HG03439 (cell line): Measurements from ENCODE around the gene PCDHGA10.
"Not testable (repeated sequence)": the region's sequence is repeated elsewhere in the genome, so short reads cannot be mapped to it uniquely, and the experiment has no call there.

Experiments used
- ATAC-seq: cut with Tn5 transposase; IDR thresholded peaks from one replicate; pipeline ENCODE4 v1.9.1; 2021; ENCODE audit warnings: mild to moderate bottlenecking, moderate library complexity; ENCODE audit not compliant: unreplicated experiment

The PCDHGA10 gene

GRCh38 chr5:141392429-141393198 lies 20.2 kb upstream of the PCDHGA10 start, which contains the start of gene PCDHGA8:
PCDHGA8 (plus strand) TSS chr5:141392633; CDS start chr5:141392814, 181 bp downstream.
- no peak for ATAC-seq

DNA sequence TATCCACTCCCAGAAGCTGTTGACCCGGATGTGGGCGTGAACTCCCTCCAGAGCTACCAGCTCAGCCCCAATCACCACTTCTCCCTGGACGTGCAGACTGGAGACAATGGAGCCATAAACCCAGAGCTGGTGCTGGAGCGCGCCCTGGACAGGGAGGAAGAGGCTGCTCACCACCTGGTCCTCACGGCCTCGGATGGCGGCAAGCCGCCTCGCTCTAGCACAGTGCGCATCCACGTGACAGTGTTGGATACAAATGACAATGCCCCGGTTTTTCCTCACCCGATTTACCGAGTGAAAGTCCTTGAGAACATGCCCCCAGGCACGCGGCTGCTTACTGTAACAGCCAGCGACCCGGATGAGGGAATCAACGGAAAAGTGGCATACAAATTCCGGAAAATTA lies 19.5 kb upstream of the PCDHGA10 start:
- no peak for ATAC-seq

GRCh38 chr5:141394401-141395187 lies 18.2 kb upstream of the PCDHGA10 start:
- ATAC-seq, result not testable (repeated sequence)

DNA sequence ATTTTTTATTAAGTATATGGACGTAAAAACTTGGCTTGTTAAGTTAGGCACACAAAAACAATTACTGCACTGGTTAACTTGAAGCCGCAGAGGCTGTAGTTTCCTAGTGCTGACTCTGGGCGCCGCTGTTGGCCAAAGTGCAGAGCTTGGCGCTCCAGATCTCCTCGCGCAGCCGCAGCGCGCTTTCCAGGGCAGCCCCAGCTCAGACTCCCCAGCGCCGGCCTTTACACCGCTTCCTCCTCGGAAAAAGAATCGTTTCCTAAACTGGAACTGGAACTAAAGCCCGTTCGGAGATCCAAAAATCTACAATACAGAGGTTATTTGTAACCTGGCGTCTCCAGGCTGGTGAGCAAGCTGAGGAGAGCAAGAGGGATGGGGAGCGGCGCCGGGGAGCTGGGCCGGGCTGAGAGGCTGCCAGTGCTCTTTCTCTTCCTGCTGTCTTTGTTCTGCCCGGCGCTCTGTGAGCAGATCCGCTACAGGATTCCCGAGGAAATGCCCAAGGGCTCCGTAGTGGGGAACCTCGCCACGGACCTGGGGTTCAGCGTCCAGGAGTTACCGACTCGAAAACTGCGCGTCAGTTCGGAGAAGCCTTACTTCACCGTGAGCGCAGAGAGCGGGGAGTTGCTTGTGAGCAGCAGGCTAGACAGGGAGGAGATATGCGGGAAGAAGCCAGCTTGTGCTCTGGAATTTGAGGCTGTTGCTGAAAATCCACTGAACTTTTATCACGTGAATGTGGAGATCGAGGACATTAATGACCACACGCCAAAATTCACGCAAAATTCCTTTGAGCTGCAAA lies 14.8 kb upstream of the PCDHGA10 start, which contains the start of gene PCDHGB5:
Gene PCDHGB5 (plus strand): TSS at position 192 of the 796 bp plus-strand sequence. CDS start 181 bp downstream, at position 373.
- peak; percentile 54 for ATAC-seq

DNA sequence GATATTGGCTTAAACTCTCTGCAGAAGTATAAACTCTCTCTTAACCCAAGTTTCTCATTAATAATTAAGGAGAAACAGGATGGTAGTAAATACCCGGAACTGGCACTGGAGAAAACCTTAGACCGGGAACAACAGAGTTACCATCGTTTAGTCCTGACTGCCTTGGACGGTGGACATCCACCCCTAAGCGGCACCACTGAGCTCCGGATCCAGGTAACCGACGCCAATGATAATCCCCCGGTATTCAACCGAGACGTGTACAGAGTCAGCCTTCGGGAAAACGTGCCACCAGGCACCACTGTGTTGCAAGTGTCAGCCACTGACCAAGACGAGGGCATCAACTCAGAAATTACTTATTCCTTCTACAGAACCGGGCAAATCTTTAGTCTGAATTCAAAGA lies 14.2 kb upstream of the PCDHGA10 start:
- no peak for ATAC-seq

DNA sequence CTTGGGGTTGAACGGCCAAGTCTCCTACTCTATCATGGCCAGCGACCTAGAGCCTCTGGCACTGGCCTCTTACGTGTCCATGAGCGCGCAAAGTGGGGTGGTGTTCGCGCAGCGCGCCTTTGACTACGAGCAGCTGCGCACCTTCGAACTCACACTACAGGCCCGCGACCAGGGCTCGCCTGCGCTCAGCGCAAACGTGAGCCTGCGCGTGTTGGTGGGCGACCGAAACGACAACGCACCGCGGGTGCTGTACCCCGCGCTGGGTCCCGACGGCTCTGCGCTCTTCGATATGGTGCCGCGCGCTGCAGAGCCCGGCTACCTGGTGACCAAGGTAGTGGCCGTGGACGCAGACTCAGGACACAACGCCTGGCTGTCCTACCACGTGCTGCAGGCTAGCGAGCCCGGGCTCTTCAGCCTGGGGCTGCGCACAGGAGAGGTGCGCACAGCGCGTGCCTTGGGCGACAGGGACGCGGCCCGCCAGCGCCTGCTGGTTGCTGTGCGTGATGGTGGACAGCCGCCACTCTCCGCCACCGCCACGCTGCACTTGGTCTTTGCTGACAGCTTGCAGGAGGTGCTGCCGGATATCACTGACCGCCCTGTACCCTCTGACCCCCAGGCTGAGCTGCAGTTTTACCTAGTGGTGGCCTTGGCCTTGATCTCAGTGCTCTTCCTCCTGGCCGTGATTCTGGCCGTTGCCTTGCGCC lies 13.1 kb upstream of the PCDHGA10 start:
- ATAC-seq, result no peak

DNA sequence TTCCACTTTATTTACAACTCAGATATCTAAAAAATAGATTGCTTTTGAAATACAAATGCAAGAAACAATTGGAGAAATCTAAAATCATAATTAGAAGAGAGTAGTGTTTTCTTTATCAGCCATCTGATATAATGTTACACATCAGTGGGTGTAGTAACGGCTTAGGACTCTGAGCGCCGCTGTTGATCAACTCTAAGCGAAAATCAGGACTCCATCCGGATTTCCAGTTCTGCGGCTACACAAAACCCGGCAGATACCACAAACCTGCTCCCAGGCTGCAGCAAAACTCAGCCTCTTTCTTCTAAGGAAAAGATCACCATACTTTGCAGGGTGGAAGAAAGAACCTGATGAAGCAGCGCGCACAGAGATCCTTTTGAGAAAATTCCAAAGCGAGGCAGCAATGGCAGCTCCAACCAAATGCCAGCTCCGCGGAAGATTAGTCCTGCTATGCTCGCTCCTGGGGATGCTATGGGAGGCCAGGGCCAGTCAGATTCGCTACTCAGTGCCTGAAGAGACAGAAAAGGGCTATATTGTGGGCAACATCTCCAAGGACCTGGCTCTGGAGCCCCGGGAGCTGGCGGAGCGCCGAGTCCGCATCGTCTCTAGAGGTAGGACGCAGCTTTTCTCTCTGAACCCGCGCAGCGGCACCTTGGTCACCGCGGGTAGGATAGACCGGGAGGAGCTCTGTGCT lies 10.1 kb upstream of the PCDHGA10 start, which contains the start of gene PCDHGA9:
Gene PCDHGA9 (plus strand): TSS at position 226 of the 691 bp plus-strand sequence. CDS start 175 bp downstream, at position 401.
- no peak for ATAC-seq

DNA sequence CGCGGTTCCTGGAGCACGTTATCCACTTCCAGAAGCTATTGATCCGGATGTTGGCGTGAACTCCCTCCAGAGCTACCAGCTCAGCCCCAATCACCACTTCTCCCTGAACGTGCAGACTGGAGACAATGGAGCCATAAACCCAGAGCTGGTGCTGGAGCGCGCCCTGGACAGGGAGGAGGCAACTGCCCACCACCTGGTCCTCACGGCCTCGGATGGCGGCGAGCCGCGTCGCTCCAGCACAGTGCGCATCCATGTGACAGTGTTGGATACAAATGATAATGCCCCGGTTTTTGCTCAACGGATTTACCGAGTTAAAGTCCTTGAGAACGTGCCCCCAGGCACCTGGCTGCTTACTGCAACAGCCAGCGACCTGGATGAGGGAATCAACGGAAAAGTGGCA lies 9.4 kb upstream of the PCDHGA10 start:
- ATAC-seq, result no peak

DNA sequence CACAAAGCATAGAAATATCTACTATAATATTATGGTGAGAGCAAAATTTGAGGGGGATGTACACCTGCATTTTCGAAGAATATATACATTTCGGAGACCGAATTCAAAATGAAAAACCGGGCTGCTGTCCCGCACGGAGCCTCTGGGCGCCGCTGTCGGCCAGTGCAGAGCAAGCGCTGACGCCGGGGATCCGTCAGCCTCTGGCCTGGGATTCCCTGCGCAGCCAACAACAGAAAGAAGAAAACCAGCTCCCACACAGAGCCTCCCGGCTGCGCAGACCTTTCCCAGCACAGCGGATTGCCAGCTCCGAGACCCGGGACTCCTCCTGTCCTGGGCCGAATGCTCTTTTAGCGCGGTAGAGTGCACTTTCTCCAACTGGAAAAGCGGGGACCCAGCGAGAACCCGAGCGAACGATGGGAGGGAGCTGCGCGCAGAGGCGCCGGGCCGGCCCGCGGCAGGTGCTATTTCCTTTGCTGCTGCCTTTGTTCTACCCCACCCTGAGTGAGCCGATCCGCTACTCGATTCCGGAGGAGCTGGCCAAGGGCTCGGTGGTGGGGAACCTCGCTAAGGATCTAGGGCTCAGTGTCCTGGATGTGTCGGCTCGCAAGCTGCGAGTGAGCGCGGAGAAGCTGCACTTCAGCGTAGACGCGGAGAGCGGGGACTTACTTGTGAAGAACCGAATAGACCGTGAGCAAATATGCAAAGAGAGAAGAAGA lies 4.8 kb upstream of the PCDHGA10 start, which contains the start of gene PCDHGB6:
Gene PCDHGB6 (plus strand): TSS at position 232 of the 716 bp plus-strand sequence. CDS start 182 bp downstream, at position 414.
- not testable (repeated sequence) for ATAC-seq

DNA sequence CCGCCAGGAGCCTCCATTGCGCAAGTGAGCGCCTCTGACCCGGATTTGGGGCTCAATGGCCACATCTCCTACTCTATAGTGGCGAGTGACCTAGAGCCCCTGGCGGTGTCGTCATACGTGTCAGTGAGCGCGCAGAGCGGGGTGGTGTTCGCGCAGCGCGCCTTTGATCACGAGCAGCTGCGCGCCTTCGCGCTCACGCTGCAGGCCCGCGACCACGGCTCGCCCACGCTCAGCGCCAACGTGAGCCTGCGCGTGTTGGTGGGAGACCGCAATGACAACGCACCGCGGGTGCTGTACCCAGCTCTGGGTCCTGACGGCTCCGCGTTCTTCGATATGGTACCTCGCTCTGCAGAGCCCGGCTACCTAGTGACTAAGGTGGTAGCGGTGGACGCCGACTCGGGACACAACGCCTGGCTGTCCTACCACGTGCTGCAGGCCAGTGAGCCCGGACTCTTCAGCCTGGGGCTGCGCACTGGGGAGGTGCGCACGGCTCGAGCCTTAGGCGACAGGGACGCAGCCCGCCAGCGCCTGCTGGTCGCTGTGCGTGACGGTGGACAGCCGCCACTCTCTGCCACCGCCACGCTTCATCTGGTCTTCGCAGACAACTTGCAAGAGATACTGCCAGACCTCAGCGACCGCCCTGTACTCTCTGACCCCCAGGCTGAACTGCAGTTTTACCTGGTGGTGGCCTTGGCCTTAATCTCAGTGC lies 3.0 kb upstream of the PCDHGA10 start:
- ATAC-seq, result no peak

GRCh38 chr5:141411575-141411974 lies 1.2 kb upstream of the PCDHGA10 start:
- ATAC-seq, result no peak

- ATAC-seq, result no peak
Measured at GRCh38 chr5:141413540-141414069, 818 bp downstream of the PCDHGA10 start.

DNA sequence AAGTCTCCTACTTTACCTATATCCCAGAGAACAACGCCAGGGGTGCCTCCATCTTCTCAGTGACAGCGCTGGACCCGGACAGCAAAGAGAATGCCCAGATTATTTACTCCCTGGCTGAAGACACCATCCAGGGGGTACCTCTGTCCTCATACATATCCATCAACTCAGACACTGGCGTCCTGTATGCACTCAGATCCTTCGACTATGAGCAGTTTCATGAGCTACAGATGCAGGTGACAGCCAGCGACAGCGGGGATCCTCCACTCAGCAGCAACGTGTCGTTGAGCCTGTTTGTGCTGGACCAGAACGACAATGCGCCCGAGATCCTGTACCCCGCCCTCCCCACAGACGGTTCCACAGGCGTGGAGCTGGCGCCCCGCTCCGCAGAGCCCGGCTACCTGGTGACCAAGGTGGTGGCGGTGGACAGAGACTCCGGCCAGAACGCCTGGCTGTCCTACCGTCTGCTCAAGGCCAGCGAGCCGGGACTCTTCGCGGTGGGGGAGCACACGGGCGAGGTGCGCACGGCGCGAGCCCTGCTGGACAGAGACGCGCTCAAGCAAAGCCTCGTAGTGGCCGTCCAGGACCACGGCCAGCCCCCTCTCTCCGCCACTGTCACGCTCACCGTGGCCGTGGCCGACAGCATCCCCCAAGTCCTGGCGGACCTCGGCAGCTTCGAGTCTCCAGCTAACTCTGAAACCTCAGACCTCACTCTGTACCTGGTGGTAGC lies 1.9 kb downstream of the PCDHGA10 start:
- ATAC-seq, result not testable (repeated sequence)

DNA sequence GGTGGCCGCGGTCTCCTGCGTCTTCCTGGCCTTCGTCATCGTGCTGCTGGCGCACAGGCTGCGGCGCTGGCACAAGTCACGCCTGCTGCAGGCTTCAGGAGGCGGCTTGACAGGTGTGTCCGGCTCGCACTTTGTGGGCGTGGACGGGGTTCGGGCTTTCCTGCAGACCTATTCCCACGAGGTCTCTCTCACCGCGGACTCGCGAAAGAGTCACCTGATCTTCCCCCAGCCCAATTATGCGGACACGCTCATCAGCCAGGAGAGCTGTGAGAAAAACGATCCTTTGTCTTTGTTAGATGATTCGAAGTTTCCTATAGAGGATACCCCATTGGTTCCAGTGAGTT lies 2.5 kb downstream of the PCDHGA10 start:
- ATAC-seq, result not testable (repeated sequence)

GRCh38 chr5:141417494-141418172 lies 4.8 kb downstream of the PCDHGA10 start, which contains the start of gene PCDHGB7:
PCDHGB7 (plus strand) TSS chr5:141417677; CDS start chr5:141417860, 183 bp downstream.
- ATAC-seq, result not testable (repeated sequence)

DNA sequence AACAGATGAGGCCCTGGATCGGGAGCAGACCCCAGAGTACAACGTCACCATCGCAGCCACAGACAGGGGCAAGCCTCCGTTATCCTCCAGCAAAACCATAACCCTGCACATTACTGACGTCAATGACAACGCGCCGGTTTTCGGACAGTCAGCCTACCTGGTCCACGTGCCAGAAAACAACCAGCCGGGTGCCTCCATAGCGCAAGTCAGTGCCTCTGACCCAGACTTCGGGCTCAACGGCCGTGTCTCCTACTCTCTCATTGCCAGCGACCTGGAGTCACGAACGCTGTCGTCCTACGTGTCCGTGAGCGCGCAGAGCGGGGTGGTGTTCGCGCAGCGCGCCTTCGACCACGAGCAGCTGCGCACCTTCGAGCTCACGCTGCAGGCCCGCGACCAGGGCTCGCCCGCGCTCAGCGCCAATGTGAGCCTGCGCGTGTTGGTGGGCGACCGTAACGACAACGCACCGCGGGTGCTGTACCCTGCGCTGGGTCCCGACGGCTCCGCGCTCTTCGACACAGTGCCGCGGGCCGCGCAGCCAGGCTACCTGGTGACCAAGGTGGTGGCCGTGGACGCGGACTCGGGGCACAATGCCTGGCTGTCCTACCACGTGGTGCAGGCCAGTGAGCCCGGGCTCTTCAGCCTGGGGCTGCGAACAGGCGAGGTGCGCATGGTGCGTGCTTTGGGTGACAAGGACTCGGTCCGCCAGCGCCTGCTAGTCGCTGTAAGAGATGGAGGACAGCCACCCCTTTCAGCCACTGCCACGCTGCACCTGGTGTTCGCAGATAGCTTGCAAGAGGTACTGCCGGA lies 6.5 kb downstream of the PCDHGA10 start:
- ATAC-seq, result no peak
